Measurements from ENCODE around the gene GJC2.

The GJC2 gene

DNA sequence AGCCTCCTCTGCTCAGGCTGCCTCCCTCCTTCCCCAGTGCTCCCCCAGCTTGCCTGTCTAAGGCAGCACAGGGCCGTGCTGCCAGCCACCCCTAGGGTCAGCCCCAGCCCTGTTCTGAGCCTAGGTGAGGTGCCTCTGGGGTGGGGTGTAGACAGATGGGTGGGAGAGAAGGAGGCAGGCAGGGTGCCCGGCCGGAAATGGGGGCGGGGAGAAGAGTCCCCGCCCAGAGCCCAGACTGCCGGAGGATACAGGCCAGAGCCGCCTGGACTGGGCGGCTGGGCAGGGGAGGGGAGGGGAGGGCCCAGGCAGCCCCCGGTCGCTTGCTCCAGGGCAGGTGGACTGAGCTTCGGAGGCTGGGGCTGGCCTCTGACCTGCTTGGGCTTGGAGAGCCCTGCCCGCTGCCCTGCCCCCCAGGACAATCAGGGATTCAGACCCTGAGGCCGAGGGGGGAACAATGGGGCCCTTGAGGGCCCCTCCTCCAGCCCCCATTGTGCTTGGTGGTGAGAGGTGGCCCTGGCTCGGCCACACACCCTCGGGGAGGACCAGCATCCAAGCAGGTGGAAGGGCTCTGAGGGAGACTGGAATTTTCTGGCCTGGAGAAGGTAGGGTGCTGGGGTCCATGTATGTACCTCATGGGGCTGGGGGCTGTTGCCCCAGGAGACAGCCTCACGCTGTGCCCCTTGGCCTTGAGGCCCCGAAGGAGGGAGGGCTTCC is at the start of gene GJC2:
GJC2 (plus strand) TSS at position 525 of the 714 bp plus-strand sequence. CDS start 7,829 bp downstream, outside the sequence.
- DNase-seq, result no peak

DNA sequence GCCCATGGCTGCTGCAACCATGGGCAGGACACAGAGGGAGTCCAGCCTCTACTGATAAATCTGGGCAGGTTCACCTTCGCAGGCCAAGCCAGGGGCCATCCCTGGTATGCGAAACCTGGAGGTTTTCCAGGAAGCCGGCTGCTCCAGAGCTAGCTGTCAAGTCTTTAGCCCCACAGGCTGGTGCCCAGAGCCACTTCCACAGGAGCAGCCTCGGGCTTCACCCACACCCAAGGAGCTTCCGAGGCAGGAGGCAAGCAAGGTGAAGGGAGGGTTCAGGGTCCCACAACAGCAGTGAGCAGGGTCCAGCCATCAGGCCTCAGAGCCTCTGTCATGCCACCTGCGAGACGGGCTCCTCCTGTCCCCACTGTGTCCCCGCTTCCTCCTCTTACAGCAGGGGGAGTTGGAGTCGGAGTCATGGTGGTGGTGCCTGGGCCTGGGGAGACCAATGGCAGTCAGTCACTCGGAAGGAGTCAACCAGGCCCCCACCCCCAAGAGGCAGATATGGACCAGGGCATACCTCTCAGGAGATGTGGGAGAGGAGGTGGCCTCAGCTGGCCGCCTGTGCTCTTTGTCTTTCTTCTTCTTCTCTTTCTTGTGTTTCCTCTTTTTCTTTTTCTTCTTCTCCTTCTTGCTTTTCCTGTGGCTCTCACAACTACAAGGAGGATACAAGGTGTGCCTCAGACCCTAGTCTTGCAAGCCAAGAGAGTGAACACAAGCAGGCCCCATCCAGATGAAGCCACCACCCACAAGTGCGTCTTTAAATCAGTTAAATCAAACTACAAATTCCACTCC is 48.7 kb upstream of the GJC2 start:
- DNase-seq, result no peak

DNA sequence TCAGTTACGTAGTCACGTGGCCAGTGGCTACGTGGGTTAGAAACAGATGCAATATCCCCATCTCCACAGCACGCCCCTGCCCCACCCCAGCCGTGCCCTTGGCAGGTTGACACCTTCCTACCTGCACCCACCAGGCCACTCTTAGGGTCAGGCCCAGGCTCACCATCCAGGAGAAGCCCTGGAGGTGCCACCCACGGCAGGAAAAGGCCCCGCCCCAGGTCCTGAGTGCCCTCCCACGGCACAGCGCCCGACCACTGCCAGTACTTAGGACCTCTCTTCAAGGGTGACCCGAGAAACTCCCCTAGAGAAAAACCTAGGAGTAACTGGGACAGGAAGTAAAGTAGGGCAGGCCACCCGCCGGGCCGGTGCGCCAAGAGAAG is 48.1 kb upstream of the GJC2 start:
- no peak for DNase-seq

DNA sequence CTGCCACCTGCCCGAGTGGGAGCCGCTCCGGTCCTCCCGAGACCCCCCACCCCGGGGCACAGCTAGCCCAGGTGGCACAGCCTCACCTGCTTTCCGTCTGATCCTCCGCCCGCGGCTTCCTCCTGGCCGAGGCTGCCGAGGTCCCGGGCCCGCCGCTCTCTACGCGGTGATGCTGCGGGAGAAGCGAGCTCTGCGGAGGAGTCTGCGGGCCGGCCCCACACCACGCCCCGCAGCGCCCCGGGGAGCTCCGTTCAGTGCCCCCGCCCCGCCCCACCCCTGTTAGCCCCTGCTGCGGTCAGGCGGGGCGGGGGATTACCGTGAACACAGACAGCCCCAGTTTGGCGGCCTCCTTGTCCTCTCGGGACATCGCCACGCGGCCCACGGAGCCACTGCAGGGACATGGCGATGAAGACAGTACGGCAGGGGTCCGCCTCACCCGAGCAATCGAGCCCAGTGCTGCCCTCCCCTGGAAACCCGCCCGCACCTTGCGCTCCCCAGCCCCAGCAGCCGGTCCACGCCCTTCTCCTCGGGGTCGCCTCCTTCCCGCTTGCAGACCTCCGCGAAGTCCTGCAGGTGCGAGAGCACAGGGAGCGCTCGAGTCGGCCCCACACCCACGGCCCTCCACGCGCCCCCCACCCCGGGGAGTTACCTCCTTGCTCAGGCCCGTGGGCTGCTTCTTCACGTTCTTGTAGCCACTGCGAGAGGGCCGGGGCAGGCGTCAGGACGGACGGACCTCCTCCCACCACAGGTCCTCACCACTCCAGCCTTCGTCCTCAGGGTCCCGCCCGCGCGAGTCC is 47.5 kb upstream of the GJC2 start:
- peak; percentile 29 for DNase-seq

DNA sequence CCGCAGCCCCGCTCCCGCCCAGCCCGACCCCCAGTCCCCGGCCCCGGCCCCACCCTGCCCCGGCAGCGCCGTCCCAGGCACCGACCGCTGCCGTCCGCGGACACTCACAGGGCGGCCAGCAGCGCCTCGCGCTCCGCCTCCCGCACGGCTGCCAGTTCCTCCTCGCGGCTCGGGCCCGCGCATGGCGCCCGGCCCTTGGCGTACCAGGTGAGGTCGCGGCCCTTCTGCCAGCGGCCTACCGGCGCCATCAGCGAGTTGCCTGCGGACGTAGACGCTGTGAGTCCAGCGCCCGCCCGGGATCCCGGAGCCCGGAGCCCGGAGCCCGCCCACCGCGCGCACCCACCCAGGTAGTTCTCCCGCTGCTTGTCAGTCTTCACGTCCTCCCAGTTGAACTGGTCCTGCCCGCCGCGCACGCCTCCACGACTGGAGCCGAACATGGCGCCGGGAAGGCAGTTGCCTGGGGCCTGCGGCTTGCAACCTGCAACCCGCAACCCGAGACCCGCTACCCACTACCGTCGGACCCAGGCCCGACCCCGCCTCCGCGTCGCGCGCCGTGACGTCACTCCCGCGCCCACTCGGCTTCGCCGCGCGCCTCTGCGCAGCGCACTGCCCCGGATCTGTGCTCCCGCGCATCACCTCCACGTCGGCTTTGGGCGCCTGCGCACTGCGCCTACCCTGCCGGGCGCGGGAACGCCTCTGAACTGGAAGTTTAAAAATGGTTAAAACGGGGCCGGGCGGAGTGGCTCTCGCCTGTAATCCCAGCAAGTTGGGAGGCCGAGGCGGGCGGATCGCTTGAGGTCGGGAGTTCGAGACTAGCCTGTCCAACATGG is 46.7 kb upstream of the GJC2 start, which contains the start of gene C1orf35:
C1orf35 (minus strand) TSS at position 535 of the 830 bp plus-strand sequence; CDS start at position 437, 98 bp downstream.
- DNase-seq, result peak; percentile 92

DNA sequence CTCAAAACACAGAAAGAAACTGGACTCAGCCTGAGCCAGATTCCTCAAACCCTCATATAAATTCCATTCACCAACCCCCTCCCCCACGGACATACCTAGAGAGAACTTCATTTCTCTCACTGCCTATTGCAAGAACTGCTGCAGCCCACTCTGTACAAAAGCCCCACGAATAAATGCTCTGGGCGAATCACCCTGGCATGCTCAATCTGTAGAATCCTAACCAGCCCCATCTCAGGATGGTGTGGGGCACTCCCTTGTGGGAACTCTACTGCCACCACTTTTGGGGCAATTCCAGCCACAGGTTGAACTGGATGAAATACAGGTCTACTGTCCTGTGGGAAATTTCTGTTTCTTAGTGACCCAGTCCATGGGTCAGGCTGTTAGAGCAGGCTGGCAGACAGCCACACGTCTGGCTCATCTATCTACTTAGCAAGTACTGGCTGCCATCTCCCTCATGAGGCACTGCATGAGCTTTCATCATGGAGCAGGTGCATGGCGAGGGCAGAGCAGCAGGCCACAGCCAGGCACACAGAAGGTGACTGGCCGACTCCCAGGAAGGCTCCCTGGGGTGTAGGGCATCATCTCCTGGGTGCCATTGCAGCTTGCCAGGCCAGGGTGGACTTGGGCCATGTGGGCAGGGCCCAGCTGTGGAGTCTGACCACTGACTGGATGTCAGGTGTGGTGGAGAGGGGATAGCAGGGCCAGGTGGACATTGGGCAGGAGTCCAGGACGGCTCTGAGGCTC is 45.0 kb upstream of the GJC2 start:
- no peak for DNase-seq

DNA sequence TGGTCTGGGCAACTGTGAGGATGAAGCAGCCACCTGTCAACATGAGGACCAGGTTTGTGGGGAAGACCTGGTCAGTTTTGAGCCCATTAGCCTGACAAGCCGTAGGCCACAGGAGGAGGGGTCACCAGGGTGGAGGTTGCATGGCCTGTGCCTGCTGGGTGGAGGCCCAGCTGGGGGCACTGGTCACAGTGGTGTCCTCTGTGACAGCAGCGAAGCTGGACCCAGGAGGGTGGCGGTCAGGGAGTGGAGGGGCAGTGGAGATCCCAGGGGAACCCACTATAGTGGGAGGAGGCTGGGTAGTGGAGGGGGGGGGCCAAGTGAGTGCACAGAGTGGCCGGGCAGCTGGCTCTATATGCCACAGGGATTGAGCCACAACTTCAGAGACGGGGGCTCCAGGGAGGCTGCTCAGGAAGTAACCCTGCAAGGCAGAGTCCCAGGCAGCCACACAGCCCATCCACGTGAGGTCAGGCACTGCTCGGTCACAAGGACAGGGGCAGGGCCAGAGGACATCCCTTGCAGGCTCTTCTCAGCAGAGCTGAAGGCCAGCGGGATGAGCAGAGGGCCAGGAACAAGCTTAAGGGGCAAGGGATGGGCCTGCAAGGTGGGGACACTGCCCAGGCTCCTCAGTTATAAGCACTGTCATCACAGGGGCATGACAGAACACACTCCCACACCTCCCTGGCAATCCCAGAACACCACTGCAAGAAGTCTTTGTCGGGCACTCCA is 44.3 kb upstream of the GJC2 start:
- DNase-seq, result no peak

DNA sequence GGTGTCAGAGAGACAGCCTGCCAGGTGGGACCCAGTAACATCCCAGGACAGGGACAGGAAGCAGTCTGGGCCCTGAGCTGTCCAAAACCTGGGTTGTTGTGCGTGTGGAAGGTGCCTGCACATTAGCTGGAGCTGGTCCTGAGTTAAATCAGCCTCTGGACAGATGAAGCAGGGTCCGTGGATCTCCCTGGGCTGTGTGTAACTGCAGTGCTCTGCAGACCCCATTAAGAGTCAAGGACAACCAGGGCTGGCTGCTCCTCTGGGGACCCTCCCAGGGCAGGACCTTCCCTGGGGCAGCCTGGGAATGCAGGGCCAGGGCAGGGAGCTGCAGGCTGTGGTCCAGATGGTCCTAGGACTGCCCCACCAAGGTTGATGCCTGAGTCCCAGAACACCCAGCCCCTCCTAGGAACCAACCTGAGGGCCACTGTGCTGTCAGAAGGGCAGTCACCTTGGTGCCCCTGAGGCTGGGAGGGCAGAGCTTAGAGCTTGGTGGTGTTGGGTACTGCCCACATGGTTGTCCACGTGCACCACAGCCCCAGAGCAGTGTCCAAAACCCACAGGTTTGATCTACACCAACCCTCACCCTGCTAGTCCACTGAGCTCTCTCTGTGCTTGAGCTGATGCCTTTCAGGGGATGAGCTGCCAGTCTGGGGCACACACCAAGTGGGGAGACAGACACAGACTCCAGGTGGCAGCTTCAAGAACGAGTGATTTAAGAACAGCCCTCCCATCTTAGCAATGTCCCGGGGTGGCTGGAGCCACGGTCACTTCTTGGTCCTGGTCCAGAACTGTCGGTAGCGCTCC is 43.5 kb upstream of the GJC2 start:
- DNase-seq, result no peak

DNA sequence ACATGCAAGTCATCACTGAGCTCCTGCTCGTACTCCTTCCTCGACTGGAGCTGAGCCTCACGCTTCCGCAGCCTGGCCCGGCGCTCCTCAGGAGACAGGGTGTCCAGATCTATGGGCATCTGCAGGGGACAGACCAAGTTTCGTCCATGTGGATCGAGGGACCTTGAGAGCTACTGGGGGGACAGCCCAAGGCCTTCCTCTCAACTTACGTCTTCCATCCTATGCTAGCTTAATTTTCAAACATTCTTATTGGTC is 43.0 kb upstream of the GJC2 start:
- no peak for DNase-seq

DNA sequence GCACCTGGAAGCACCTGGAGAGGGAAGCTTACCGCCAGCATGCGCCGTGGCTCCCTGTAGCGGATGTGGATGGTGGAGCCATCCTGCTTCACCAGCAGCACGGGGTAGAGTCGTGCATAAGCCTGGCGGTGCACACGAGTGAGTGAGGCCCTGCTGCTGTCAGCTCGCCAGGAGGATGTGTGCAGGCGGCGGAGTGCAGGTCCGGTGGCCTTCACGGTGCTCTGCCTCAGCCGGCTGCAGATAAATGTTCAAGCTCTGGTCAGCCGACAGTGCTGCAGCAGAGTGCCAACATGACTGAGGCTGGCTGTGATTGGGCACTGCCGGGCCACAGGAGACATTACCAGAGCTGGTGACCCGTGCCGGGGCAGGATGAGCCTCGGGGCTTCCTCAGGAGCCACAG is 42.1 kb upstream of the GJC2 start:
- DNase-seq, result no peak

DNA sequence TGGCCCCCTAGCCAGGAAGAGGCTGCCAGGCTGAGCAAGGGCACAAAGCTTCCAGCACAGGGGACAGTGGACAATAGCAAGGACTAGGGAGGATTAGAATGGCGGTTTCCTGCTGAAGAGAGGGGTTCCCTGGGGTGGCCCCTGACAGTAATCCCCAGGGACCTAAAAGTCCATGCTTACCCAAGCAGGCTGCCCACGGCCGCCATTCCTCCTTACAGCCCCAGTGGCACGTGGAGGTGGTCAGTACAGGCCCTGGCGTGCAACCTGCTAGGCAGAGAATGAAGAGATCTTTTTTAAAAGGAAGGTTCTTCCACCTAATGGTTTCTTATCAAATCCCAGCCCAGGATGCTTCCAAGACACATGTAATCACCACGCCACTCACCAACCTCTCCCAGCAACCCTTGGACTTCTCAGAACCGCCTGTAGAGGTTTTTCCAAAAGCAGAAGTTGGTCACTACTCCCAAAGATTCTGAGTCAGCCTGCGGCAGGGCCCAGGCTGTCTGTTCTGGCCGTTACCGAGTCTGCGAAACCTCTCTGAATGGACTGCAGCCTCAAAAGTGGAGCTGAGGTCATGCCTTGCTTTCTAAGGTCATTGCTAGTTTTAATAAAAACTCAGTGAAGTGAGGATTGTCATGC is 41.6 kb upstream of the GJC2 start:
- DNase-seq, result peak; percentile 73

DNA sequence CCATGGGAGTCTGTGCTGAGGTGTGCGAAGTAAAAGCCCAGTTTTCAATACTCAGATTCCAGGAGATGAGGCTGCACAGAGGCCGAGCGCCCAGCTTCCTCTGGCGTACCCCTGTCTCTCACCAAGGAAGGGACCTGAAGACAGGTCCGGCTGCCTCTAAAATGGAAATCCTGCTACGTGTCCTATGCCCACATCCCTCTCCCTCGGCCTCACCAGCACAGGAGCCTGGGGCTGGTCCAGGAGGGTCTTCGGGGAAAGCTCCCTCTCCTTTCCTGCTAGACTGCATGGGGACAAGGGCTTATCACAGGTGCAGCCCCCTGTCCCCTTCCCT is 41.0 kb upstream of the GJC2 start:
- no peak for DNase-seq

DNA sequence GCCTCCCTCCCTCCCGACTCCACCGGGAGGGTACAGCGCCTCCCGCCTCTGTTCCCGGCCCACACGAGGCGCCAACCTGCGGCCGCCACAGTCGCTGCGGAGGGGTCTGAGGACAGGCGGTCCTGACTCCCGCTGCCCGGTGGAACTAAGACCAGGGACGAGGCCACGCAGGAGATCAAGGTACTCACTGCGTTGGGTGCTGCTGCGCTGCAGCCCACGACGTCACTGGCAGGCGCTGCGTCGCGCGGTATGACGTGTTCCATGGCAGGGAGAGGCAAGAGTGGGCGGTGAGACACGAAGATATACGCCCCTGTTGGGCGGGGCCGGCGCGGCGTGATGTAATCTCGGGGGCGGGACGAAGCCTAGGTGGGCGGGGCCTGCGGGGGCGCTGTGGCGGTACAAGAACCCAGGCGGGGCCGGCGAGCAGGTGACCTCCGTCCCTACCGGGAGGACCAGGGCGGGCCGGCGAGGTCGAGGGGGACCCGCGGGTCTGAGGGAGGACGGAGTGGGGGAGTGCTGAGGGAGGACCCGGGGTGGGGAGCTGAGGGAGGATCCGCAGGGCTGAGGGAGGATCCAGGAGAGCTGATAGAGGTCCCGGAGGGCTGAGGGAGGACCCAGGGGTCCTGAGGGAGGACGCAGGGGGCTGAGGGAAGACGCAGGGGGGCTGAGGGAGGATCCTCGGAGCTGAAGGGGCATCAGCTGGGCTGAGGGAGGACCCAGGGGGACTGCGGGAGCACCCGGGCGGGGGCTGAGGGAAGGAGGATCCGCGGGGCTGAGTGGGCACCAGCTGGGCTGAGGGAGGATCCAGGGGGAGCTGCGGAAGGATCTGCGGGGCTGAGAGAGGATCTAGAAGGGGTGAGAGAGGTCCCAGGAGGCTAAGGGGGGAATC is 40.4 kb upstream of the GJC2 start, which contains the start of gene MRPL55:
MRPL55 (minus strand) TSS at position 227 of the 889 bp plus-strand sequence. CDS start 1,039 bp downstream, outside the sequence.
- peak; percentile 98 for DNase-seq

DNA sequence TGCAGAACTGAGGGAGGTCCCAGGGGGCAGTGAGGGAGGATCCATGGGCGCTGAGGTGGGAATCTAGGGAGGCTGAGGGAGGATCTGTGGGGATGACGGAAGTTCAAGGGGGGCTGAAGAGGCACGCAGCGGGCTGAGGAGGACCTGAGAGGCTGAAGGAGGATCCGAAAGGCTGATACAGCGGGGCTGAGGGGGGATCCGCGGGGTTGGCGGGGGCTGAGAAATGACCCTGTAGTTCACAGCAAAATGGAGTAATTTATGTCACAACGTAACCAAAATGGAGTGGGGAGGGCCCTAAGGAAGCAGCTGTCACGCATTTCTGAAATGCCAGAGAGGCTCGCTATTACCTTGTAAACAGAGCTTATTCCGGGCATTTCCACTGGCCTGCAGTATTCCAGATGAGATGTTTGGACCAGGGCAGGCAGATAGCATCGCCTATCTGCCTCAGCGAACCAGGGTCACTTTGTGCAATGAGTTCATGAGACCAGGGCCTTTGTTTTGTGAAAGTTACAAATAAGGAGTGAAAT is 39.7 kb upstream of the GJC2 start:
- no peak for DNase-seq

DNA sequence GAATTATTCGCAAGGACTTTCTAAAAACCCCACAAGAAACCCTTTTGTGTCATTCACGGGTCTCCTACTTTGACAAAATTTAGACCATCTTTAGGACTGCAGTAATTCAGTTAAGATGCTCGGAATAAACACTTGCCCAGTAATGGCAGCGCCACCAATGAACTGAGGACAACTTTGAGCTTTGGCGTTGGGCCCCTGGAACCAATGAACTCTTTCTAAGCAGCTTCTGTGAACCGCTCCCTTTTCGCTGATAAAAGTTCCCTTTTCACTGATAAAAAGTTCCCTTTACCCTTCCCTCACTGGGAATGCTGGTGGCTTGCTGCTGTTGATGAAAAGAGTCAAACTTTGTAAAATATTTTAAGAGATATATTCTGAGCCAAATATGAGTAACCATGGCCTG is 39.2 kb upstream of the GJC2 start:
- no peak for DNase-seq

DNA sequence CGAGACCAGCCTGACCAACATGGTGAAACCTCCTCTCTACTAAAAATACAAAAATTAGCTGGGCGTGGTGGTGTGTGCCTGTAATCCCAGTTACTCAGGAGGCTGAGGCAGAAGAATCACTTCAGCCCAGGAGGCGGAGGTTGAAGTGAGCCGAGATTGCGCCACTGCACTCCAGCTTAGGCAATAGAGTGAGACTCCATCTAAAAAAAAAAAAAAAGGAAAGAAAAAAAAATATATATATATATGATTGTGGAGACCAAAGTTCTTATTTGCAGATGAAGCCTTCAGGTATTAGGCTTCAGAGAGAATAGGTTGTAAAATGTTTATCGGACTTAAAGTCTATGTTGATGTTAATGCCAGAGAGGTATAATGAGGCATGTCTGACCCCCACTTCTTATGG is 38.4 kb upstream of the GJC2 start:
- peak; percentile 45 for DNase-seq

DNA sequence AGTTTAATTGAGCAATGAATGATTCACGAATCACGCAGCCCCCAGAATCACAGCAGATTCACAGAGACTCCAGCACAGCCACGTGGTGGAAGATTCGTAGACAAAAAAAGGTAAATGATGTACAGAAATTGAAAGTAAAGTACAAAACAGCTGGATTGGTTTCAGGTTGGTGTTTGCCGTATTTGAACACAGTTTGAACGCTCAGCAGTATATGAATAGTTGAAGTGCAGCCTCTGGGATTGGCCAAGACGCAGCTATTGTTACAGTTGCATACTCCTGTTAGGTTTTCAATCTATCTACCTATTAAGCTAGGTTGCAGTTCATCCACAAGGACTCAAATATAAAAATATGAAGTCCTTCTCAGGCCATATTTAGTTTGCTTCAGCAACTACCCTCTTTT is 37.6 kb upstream of the GJC2 start:
- no peak for DNase-seq

DNA sequence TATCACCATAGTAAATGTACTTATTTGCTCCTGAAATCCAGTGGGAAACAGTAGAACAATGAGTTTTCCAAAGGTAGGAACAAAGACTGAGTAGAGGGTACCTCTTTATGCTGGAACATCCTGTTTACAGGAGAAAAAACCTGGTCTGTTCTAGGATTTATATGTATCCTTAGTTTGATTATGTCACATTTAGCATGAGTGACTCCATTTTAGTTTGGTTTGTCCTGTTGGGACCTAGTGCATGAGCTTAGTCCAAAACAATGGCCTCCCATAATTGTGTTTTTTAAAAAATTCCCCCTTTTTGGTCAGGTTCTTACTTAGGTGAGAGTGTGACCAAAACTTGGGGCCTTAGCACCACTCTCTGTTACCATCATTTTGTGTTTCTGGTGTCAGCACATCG is 37.1 kb upstream of the GJC2 start:
- DNase-seq, result no peak

DNA sequence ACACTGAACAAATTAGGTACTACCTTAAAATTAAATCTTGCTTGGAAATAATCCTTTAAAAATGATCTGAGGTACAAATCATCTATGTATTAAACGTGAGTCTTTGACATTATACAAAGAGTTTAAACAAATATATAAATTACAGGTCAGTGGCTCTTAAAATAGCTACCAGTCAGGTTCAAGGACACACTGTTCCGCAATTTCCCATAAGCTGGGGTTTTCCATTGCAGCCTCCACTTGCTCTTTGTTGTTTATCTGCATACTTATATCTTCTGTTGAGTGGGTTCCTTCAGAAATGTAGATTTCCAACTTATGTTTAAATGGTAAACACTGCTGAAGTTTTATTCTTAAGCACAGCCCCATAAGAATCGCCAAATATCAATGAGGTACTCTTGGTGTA is 34.9 kb upstream of the GJC2 start:
- no peak for DNase-seq

All from inflammatory macrophage treated with lipopolysaccharide for 4 hours (primary cell).